ENCODE data around the gene MBNL1.

Gene MBNL1

GRCh38 chr3:152488449-152488848 is 219.7 kb downstream of the MBNL1 start:
- no peak for DNase-seq (ENCODE audit: low spot score)

DNA sequence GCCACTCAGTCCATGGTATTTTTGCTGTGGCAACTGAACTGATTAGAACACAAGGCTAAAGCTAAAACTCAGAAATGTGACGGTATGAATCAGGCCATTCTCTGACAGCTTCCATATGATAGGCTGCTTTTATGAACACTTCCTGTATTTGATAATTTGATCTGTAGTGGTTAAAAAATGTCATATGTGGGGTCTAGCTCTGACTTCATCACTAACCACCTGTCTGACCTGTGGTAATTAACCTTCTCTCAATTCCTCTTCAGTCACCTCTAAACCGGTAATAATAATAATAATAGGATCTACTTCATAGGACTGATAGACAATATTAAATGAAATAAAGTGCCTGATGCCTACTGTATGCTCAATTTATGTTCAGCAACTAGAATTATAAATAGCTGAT is 223.2 kb downstream of the MBNL1 start:
- DNase-seq (ENCODE audit: low spot score), result no peak

GRCh38 chr3:152496286-152496685 is 227.6 kb downstream of the MBNL1 start:
- DNase-seq (ENCODE audit: low spot score), result no peak

DNA sequence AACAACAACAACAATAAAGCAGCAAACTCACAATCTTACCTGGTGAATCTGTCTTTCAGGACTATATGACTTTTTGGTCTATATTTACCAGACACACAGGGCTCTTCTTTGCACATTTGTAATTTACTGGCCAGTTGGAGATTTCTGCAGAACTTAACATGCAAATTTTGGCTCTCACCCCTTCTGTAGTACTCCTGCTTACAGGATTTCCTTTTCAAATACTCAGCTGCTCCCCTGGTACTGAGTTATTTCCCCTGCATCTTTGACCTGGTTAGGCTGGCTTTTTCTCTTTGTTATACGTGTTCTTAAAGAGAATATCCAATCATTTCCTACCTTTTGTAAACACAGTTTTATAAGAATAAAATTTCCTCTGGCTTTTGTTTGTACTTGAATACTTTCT is 228.0 kb downstream of the MBNL1 start:
- peak; percentile 14 for DNase-seq (ENCODE audit: low spot score)

DNA sequence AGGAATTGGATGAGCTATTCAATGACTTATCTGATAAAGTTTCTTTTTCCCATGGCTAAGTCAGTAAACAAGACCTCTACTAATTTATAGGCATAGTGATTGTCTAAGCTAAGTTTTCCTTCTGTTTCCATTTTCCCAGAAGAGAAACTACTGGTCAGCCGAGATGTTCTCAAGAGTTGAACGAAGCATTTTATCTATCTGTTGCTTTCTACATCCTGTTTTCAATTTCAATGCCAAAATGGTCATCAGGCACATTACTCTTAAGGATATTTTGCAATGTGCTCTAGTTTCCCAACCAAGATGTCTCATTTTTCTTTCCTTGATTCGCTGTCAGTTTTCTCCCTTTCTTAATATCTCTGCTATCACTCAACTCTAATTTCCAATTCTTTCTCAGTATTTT is 228.7 kb downstream of the MBNL1 start:
- no peak for DNase-seq (ENCODE audit: low spot score)

DNA sequence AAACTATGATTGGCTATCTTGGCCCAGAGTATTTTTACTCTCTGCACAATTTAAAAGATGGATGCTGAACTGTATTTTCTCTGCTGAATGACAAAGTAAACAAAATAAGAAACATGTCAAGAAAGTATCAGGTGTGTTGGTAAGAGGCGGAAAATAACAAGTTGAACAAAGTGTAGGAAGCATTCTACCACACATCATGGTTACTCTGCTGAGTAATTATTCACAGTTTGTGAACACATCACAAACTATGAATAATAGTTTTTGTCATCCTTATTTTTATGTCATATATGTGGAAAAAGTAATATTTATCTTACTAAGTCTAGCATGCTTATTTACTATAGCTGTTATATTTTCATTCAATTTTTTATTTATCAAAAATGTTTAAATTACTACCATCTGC is 229.2 kb downstream of the MBNL1 start:
- no peak for DNase-seq (ENCODE audit: low spot score)

DNA sequence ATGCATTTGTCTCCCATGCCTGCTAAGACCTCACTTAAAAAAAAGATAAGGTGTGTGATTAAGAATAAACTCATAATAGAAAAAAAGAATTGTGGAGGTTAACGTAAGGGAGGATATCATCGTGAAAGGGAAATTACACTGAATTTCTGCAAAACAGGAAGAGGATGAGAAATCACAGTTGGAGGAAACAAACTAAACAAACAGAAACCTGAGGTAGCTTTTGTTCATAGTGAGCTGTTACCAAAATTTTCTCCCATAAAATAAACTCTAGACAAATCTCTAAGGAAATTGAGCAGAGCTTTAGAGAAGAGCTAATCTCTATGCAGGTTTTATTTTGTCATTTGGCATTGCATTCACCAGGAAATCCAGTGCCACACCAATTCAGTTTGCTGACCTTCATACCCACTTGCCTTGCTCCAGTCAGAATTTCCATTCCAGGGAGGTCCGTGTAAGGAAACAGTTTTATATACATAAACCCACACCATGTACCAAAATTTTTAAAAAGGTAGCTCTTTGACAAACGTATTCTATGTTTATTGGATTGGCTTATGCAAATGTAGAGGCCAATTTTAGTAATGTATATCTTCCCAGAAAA is 231.2 kb downstream of the MBNL1 start:
- no peak for DNase-seq (ENCODE audit: low spot score)

DNA sequence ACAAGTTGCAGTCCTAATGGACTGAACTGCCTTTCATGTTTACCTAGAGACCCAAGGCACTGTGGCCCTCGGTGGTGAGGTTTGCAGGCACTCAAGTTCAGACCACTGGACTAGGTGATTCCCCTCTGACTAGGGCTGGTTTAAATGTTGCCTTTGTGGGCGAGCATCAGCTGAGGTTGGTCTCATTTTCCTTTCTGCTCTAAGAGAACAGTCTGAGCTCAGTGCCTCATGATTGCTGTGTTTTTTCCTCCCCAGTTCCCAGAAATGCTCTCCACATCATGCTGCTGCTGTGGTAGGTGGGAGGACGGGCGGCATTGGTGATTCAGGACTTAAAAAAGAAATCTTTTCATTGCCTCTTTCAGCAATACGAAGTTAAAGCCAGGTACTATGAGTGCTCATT is 237.2 kb downstream of the MBNL1 start:
- DNase-seq (ENCODE audit: low spot score), result no peak

DNA sequence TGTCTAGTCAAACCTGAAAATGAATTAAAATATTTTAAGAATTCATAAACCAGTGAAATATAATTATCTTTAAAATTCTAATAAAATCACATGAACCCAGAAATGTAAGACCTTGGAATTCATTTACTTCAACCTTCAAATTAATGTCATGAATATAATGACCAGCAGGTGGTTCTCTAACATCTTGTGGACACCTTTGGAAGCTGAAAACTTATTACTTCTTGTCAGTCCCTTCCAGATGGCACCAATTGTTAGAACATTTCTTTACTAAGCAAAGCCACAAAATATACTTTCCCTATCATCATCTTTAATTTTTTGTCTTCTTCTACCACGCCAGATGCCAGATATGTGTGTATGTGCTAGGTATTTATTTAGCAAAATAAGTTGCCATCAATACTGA is 240.0 kb downstream of the MBNL1 start:
- DNase-seq (ENCODE audit: low spot score), result peak; percentile 24

GRCh38 chr3:152511904-152512303 is 243.2 kb downstream of the MBNL1 start:
- DNase-seq (ENCODE audit: low spot score), result no peak

- no peak for DNase-seq (ENCODE audit: low spot score)
These were observed 244.7 kb downstream of the MBNL1 start for GRCh38 chr3:152513301-152513960.
